GM12878 (cell line): ENCODE data around the gene TXNDC16.

Experiments used
- EZH2 ChIP-seq: IDR thresholded peaks from 2 replicates; pipeline ENCODE4 v1.6.1; 2012; ENCODE audit warnings: low read depth, mild to moderate bottlenecking, control low read depth, inconsistent platforms, low read length, borderline replicate concordance; ENCODE audit not compliant: control insufficient read depth
- NFXL1 ChIP-seq: fragments of 450-650 bp; IDR thresholded peaks from 2 replicates; pipeline ENCODE4 v1.6.1; 2017; ENCODE audit warnings: antibody characterized with exemption, mild to moderate bottlenecking, borderline replicate concordance
- NFYB ChIP-seq: IDR thresholded peaks from 2 replicates; pipeline ENCODE4 v1.6.1; 2011; ENCODE audit warnings: low read depth, mild to moderate bottlenecking, low read length, improper control_type of control experiment, moderate library complexity; ENCODE audit not compliant: insufficient read depth
- PBX3 ChIP-seq: IDR thresholded peaks from 2 replicates; pipeline ENCODE4 v1.6.1; 2011; ENCODE audit warnings: mild to moderate bottlenecking, low read depth, low read length, moderate library complexity; ENCODE audit not compliant: insufficient replicate concordance
- TARDBP ChIP-seq: IDR thresholded peaks from 2 replicates; pipeline ENCODE4 v1.6.1; 2016; ENCODE audit warnings: borderline replicate concordance
- TCF7 ChIP-seq: IDR thresholded peaks from 2 replicates; pipeline ENCODE4 v1.6.1; 2014; ENCODE audit warnings: antibody characterized with exemption, borderline replicate concordance
- TF ChIP-seq, protein P1 (sequence below), 3 experiments: IDR thresholded peaks in 2 of 3; conservative IDR thresholded peaks in 1 of 3; 2 replicates each; pipeline ENCODE4 v1.5.1; 2011; ENCODE audit warnings: low read depth in 3 of 3, low read length in 3 of 3, mild to moderate bottlenecking in 3 of 3, control low read depth in 2 of 3, moderate library complexity in 2 of 3, inconsistent platforms in 1 of 3, mixed read lengths in 1 of 3; ENCODE audit not compliant: control insufficient read depth in 2 of 3, insufficient read depth in 1 of 3; ENCODE audit errors: extremely low read depth in 1 of 3
- TF ChIP-seq, protein P2 (sequence below): fragments of 150-350 bp; IDR thresholded peaks from 2 replicates; pipeline ENCODE4 v1.6.1; 2016; ENCODE audit warnings: low read depth, low read length

DNA sequence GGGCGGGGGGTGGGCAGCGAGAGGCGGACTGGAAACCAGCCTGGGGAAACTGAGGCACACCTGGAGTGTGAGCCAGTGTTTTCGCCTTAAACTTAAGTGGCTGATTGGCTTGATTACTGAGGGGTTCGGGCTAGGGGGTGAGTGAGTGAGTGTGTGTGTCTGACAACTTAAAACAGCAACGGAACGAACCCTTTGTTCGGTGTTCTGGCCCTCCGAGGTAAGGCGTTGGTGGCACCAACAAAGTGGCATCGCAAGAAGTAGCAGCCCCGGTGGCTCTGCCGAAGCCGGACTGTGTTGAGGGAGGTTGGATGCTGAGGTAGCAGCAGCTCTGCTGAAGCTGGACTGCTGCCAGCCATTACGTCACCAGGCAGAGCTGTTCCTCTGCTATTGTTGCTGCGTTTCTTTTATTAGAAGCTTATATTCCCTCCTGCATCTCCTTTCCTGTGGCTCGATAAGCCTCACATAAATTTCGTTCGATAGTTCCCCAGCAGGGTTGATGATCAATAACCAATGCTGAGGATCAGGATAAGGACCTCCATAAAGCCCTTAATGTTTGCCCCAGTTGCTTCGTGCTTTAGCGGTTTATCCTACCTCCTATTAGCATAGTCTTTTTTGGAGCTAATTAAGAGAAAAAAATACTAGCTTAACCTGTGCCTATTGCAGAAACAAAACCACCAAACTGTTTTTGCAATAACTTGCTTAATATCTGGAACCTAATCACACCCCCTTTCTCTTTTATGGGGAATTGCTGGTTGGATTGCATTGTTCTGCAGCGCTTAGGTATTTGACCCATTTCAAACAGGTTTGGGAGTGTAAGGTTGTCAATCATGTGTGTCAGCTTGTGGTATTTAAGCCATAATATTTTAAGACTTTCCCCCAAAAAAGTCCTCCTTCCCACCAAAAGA is 1.6 kb upstream of the TXNDC16 start:
- no peak for TF ChIP-seq NFXL1
- TF ChIP-seq, protein P1, sequence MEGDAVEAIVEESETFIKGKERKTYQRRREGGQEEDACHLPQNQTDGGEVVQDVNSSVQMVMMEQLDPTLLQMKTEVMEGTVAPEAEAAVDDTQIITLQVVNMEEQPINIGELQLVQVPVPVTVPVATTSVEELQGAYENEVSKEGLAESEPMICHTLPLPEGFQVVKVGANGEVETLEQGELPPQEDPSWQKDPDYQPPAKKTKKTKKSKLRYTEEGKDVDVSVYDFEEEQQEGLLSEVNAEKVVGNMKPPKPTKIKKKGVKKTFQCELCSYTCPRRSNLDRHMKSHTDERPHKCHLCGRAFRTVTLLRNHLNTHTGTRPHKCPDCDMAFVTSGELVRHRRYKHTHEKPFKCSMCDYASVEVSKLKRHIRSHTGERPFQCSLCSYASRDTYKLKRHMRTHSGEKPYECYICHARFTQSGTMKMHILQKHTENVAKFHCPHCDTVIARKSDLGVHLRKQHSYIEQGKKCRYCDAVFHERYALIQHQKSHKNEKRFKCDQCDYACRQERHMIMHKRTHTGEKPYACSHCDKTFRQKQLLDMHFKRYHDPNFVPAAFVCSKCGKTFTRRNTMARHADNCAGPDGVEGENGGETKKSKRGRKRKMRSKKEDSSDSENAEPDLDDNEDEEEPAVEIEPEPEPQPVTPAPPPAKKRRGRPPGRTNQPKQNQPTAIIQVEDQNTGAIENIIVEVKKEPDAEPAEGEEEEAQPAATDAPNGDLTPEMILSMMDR (IDR thresholded peaks at IDR 0.05 in 2 of 3, conservative IDR thresholded peaks at IDR 0.05 in 1 of 3; ENCODE audit: control insufficient read depth in 2 of 3, extremely low read depth in 1 of 3, insufficient read depth in 1 of 3, low read depth in 3 of 3, low read length in 3 of 3), result no peak
- TF ChIP-seq PBX3, result no peak
- TF ChIP-seq TARDBP, result no peak
- TF ChIP-seq NFYB, result no peak
- no peak for TF ChIP-seq TCF7
- TF ChIP-seq EZH2, result no peak
- TF ChIP-seq, protein P2, sequence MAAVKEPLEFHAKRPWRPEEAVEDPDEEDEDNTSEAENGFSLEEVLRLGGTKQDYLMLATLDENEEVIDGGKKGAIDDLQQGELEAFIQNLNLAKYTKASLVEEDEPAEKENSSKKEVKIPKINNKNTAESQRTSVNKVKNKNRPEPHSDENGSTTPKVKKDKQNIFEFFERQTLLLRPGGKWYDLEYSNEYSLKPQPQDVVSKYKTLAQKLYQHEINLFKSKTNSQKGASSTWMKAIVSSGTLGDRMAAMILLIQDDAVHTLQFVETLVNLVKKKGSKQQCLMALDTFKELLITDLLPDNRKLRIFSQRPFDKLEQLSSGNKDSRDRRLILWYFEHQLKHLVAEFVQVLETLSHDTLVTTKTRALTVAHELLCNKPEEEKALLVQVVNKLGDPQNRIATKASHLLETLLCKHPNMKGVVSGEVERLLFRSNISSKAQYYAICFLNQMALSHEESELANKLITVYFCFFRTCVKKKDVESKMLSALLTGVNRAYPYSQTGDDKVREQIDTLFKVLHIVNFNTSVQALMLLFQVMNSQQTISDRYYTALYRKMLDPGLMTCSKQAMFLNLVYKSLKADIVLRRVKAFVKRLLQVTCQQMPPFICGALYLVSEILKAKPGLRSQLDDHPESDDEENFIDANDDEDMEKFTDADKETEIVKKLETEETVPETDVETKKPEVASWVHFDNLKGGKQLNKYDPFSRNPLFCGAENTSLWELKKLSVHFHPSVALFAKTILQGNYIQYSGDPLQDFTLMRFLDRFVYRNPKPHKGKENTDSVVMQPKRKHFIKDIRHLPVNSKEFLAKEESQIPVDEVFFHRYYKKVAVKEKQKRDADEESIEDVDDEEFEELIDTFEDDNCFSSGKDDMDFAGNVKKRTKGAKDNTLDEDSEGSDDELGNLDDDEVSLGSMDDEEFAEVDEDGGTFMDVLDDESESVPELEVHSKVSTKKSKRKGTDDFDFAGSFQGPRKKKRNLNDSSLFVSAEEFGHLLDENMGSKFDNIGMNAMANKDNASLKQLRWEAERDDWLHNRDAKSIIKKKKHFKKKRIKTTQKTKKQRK, result no peak
